Right ventricle myocardium superior (tissue), 1 donor: ENCODE data around the gene CRIP2. TPM values are rescaled to one million over a fixed set of nuclear protein-coding genes. Genes with fewer than 3 reads are reported as not detected.

Experiments used
- ATAC-seq: fragments of 200-7000 bp; cut with Tn5 transposase; one replicate; pipeline ENCODE4 v1.9.1; 2020; ENCODE audit warnings: mild to moderate bottlenecking; ENCODE audit not compliant: poor library complexity
- DNase-seq: peaks from one replicate; pipeline ENCODE4 v3.0.0-alpha.2; 2020
- intact Hi-C: fragments of 100-400 bp; cut with DNase I; formaldehyde crosslinking; loops from one replicate; pipeline ENCODE4 v1.11.2; 2022
- long read RNA-seq: library from polyadenylated mRNA; unstranded; transcript quantifications from one replicate; pipeline ENCODE4 v2.0.0, GENCODE V29; 2021
- total RNA-seq: library from RNA; stranded (reverse); fragmentation: NEBNext Ultra II Directional; extraction: Animal tissue kit (Norgen Biotek cat#: 25700); gene quantifications from one replicate; pipeline ENCODE4 v1.2.1, GENCODE V29; 2021
- donor health status: DM: no; HTN: yes; CAD: no; lungs with severe emphysema.

Gene CRIP2
- total RNA-seq, result 1,011 TPM
- long read RNA-seq, transcript CRIP2-203 (7 exons, 991 nt), result minor isoform, 27 of 2,626 reads
- long read RNA-seq, transcript CRIP2-204 (7 exons, 1,373 nt), result minor isoform, 20 of 2,626 reads
- long read RNA-seq, transcript CRIP2-201 (8 exons, 1,857 nt), result major isoform, 2,176 of 2,626 reads
- long read RNA-seq, transcript CRIP2-202 (8 exons, 1,176 nt), result minor isoform, 79 of 2,626 reads
- long read RNA-seq, partial matches to known transcripts, result 253 of 2,626 reads
- long read RNA-seq, other reads (novel, unspliced or antisense), result 66 of 2,626 reads

GRCh38 chr14:105474483-105475268 lies at the start of gene CRIP2:
TSS of gene CRIP2 (plus strand) at chr14:105474821. CDS start at chr14:105474863, 42 bp downstream.
- DNase-seq, result peak; percentile 77
- intact Hi-C loops, result no loop called here
- ATAC-seq, result peak; percentile 9

- no peak for ATAC-seq
- DNase-seq, result no peak
- intact Hi-C loops, result no loop called here
Measured at GRCh38 chr14:105424861-105425260, 49.8 kb upstream of the CRIP2 start.

DNA sequence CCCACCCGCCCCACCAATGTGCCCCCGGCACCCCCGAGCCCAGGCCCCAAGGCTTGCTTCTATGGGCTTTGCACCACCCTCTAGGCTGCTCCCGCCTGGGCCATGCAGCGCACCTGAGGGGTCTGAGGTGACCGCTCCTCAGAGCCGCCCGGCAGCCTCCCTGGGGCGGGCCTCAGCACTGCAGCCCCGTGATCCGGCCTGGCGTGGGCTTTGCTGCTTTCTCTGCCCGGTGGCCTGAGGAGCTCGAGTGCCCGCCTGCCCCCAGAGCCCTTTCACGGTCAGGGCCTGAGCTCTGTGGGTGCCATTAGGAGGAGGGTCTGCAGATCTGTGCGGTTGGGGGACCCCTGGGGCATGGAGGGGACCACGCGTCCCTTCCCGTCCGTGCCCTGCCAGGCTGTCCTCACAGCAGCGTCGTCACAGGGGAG lies 48.8 kb upstream of the CRIP2 start:
- DNase-seq, result no peak
- ATAC-seq, result no peak
- intact Hi-C loops, result no loop called here

GRCh38 chr14:105426416-105427130 lies 48.0 kb upstream of the CRIP2 start:
- intact Hi-C loops, result no loop called here
- DNase-seq (no peak), ATAC-seq (no peak)

DNA sequence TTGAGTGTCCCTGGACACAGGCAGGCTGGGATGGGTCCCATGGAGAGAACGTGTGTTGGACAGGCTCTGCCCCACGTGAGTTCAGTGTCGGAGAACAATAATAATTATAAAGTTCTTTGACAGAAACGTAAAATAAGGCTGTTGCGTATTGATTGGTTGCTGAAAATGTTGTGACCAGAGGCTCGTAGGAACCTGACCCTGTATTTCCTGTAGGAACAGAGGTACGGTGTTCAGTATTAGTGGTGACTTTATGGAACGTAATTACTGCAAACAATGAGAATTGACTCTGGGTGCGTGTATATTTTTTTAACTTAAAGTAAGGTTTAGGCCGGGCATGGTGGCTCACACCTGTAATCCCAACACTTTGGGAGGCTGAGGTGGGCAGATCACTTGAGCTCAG lies 47.2 kb upstream of the CRIP2 start:
- ATAC-seq (no peak), DNase-seq (no peak)
- intact Hi-C loops, result no loop called here

DNA sequence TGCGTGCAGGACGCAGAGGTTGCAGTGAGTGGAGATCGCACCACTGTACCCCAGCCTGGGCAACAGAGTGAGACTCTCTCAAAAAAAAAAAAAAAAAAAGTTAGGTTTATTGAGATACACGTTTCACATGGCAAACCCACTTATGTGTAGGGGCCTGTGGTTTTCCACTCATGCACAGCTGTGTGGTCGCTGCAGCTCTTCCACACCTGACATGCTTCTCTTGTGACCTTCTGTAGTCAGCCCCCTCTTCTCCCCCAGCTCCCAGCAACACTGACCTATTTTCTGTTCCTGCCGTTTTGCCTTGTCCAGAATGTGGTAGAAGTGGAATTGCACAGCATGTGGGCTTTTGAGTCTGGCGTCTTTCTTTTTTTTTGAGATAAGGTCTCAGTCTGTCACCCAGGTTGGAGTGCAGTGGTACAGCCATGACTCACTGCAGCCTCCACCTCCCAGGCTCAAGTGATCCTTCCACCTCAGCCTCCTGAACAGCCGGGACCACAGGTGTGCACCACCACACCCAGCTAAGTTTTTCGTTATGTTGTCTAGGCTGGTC lies 46.6 kb upstream of the CRIP2 start:
- DNase-seq (no peak), ATAC-seq (no peak)
- intact Hi-C loops, result no loop called here

- ATAC-seq (no peak), DNase-seq (no peak)
- intact Hi-C loops, result no loop called here
Measured at GRCh38 chr14:105430042-105430441, 44.6 kb upstream of the CRIP2 start.

- ATAC-seq (no peak), DNase-seq (no peak)
- intact Hi-C loops, result no loop called here
Measured at GRCh38 chr14:105430565-105430964, 44.1 kb upstream of the CRIP2 start.

- intact Hi-C loops, result no loop called here
- no peak for DNase-seq
- no peak for ATAC-seq
Measured at GRCh38 chr14:105431256-105431655, 43.4 kb upstream of the CRIP2 start.

GRCh38 chr14:105432657-105433056 lies 42.0 kb upstream of the CRIP2 start:
- intact Hi-C loops, result no loop called here
- no peak for DNase-seq
- no peak for ATAC-seq

DNA sequence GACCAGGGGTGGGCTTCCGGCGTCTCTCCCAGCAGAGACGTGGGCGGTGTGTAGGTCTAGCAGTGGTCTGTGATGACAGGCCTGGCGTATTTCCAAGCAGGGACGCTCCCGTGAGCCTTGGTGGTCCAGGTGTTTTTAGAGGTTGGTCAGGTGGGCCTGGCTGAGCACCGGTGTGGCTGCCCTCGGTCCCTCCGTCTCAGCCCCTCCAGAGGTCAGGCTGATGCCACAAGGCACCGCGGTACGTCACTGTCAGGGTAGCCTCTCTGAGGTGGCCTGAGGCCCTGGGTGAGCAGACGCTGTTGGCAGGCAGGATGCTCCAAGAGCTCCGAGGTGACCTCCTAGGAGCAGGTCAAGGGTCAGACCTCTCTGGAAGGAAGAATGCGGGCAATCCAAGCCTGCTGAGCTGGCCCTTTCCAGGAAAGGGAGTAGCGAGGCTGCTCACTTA lies 41.4 kb upstream of the CRIP2 start:
- ATAC-seq (no peak), DNase-seq (no peak)
- intact Hi-C loops, result no loop called here

GRCh38 chr14:105436402-105436801 lies 38.2 kb upstream of the CRIP2 start:
- no peak for DNase-seq
- intact Hi-C loops, result no loop called here
- ATAC-seq, result no peak

DNA sequence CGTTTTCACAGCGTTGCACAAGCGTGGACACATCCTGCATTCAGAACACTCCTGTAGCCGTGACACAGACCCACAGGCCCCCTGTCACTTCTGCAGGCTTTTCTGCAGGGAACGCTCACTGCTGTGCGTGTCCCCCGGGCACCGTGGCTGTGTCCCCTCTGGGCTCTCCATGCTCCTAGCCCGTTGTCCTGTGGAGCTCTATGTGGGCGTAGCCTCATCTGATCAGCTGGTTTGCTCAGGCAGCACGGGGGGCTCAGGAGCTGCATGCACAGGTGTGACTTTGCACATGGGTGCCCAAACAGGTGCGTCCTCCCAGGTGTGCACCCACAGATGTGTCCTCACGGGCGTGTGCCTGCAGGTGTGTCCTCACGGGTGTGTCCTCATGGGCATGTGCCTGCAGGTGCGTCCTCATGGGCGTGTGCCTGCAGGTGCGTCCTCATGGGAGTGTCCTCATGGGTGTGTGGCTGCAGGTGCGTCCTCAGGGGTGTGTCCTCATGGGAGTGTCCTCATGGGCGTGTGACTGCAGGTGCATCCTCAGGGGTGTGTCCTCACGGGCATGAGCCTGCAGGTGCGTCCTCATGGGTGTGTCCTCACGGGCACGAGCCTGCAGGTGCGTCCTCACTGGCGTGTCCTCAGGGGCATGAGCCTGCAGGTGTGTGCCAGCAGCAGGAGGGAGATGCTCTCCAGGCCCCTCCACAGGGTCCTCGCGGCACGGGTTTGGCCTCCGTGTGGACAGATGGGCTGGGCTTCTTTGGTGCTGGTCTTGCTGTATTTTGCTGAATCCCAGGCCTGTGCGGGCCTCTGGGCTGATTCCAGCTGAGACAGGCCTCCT lies 37.5 kb upstream of the CRIP2 start:
- intact Hi-C loops, result no loop called here
- no peak for DNase-seq
- ATAC-seq, result no peak

DNA sequence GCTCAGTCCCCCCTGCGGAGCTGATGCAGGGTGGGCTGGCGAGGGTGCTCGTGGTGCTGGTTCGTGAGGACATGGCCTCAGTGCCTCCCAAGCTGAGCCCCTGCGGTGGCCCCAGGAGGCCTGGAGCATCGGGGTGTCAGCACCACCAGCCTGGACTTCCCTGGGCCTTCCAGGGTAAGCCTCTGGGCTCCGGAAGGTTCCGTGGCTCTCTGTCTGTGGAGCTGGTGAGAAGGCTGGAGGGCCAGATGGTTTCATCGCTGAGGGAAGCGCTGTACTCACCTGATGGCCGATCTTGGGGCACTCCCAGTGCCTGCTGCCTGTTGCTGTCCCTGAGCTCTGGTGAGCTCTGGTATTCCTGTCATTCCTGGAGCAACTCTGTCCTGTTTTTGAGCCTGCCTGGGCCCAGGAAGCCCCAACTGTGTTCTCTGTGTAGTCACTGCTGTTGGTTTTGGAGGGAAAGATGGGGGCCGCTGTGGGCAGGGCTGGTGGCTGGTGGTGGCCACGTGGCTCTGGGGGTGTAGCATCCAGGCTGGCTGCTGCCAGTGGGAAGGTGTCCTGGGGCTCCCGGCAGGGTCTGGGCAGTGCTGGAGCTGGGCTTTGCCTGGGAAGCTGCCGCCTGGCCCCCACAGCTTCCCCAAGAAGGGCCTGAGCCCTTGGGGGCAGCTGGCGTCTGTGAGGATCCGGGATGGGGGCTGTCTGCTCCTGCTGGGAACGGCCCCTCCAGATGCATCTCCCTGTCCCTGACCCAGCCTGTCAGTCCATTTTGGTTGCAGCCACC lies 36.7 kb upstream of the CRIP2 start:
- ATAC-seq (no peak), DNase-seq (no peak)
- intact Hi-C loops, result no loop called here

GRCh38 chr14:105439179-105439578 lies 35.4 kb upstream of the CRIP2 start:
- no peak for ATAC-seq
- intact Hi-C loops, result no loop called here
- DNase-seq, result no peak

DNA sequence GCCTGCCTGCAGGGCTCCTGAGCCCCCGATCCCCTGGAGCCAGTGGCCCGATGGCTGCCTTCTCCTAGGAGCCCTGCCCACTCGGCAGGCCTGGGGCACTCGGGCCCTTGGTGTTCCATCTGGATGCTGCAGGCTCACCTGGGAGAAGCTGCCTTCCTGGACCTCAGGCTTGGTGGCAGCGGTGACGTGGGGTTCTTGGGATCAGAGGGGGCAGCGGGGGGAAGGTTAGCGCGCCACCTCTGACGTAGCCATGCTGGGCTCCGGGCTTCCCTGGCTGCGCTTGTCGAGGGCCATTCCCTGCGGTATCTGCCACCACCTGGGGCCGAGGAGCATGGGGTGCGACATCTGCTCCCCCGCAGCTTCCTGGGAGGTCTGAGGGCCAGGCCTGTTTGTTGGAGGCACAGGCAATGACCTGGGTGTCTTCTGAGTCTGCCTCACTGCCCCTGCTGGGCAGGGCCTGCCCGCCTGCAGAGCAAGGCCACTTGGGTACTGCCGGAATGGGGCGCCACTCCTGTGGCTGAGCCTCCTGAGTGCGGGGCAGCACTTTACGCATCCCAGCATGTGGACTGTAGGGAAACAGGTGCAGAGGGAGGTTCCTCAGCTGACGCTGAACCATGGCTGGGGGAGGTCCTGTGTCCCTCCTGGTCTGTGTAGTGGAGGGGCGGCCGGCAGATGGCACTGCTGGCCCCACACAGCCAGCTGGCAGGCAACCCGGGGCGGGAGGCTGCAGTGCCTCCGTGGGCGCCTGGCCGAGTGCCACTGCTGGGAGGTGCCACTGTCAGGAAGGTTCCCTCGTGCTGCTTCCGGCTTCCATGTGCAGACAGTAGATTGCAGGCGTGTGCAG lies 34.7 kb upstream of the CRIP2 start:
- DNase-seq, result no peak
- ATAC-seq, result peak; percentile 25
- intact Hi-C loops, result no loop called here

- no peak for DNase-seq
- ATAC-seq, result no peak
- intact Hi-C loops, result no loop called here
Measured at GRCh38 chr14:105440554-105440900, 34.1 kb upstream of the CRIP2 start.
